GM10248 (cell line): ENCODE results near the gene FNBP1L.

ENCODE experiments used
- CTCF ChIA-PET: fragments of 300-600 bp; sonication (Branson Sonifier 250); formaldehyde crosslinking; extraction: SDS; loops from one replicate; lab custom pipeline; 2021; ENCODE audit warnings: antibody characterized with exemption; lab: Yijun Ruan, JAX
- POLR2A ChIA-PET: fragments of 350-650 bp; sonication (Branson Sonifier 250); formaldehyde crosslinking; extraction: SDS; loops from one replicate; lab custom pipeline; 2020; ENCODE audit warnings: antibody characterized with exemption; lab: Yijun Ruan, JAX
- DNase-seq: peaks from one replicate; pipeline ENCODE4 v3.0.0; 2012; ENCODE audit errors: extremely low spot score
- TF ChIP-seq, protein P1 (sequence below): IDR thresholded peaks from 2 replicates; pipeline ENCODE4 v1.5.1; 2012; ENCODE audit warnings: mild to moderate bottlenecking, low read depth; ENCODE audit errors: extremely low read depth, missing control alignments, control extremely low read depth

The FNBP1L gene

DNA sequence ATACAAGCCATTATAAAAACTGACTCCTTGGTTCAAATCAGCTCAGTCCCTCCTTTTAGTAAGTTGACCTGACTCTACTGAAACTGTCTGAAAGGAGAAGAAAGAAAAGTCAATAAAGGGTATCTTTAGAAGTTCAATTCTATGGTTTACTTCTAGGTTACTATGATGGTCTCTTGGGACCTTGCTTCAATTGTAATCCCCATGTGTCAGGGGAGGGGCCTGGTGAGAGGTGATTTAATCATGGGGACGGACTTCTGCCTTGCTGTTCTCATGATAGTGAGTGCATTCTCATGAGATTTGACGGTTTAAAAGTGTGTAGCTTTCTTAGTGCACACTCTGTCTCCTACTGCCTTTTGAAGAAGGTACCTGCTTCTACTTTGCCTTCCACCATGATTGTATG lies 31.7 kb upstream of the FNBP1L start:
- CTCF ChIA-PET: interaction anchor here (0.7 kb wide), 1 partner anchor 15 kb away, joined by 3 read pairs; no protein-coding TSS in a partner anchor
- DNase-seq: no peak
- POLR2A ChIA-PET: no interaction called here
- TF ChIP-seq, protein P1, sequence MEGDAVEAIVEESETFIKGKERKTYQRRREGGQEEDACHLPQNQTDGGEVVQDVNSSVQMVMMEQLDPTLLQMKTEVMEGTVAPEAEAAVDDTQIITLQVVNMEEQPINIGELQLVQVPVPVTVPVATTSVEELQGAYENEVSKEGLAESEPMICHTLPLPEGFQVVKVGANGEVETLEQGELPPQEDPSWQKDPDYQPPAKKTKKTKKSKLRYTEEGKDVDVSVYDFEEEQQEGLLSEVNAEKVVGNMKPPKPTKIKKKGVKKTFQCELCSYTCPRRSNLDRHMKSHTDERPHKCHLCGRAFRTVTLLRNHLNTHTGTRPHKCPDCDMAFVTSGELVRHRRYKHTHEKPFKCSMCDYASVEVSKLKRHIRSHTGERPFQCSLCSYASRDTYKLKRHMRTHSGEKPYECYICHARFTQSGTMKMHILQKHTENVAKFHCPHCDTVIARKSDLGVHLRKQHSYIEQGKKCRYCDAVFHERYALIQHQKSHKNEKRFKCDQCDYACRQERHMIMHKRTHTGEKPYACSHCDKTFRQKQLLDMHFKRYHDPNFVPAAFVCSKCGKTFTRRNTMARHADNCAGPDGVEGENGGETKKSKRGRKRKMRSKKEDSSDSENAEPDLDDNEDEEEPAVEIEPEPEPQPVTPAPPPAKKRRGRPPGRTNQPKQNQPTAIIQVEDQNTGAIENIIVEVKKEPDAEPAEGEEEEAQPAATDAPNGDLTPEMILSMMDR: no peak

DNA sequence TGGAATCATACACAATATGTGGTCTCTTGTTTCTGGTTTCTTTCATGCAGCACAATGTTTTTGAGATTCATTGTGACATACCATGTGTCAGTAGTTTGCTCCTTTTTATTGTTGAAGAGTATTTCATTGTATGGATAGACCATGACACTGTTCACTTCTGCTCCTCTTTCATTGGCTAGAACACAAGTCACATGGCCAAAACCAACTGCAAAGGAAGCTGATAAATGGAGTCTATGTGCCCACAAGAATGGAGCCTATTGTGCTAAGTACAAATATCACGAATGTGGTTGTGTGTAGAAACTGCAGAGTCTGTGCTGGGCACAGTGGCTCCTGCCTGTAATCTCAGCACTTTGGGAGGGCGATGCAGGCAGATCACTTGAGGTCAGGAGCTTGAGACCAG lies 28.6 kb upstream of the FNBP1L start:
- CTCF ChIA-PET: no interaction called here
- TF ChIP-seq, protein P1: no peak
- POLR2A ChIA-PET: no interaction called here
- no peak for DNase-seq

DNA sequence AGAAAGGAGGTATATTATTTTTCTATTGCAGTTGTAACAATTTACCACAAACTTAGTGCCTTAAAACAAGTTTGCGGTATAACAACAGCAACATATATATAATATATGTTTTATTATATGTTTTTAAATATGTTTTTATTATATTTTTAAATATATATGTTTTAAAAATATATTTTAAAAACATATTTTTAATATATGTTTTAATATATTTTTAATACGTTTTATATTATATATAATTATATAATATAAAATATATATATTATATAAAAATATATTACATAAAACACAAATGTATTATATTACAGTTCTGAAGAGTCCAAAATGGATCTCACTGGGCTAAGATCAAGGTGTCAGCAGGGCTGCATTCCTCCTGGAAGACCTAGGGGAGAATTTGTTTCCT lies 27.5 kb upstream of the FNBP1L start:
- ChIA-PET CTCF (no interaction called here), POLR2A (no interaction called here)
- TF ChIP-seq, protein P1: no peak
- no peak for DNase-seq

DNA sequence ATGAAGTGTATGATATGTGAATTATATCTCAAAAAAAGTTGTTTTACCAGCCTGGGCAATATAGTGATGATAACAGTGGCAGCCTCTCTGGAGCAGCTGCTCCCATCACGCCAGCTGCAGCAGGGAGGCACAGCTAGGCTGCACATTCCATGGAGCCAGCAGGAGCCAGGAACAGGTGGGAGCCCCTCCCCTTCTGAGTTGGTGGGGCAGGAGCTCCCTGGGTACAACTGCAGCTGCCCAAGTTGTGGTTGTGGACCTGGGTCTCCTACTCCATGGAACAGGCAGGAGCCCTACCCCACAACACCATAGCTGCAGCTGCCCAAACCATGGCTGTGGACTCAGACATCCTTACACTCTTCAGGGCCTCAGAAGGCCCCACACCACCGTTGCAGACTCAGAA lies 21.7 kb upstream of the FNBP1L start:
- TF ChIP-seq, protein P1: no peak
- ChIA-PET CTCF (no interaction called here), POLR2A (no interaction called here)
- no peak for DNase-seq

DNA sequence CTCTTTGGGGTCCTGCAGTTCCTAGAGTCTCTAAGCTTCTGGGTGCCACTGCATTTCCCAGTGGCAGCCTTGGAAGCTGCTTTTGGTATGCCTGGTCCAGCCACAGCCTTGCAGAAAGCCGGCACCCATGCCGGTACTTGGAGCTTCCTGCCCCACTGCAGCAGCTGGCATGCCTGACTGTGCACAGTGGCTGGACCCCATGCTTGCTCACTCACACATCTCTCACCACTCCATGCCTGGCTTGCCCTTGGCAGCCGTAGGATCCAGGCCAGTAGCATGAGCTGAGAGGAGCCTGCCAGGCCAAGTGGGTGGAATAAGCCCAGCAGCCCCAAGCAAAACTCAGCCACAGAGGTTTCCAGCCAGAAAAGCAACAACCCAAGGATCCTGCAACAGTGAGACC lies 20.3 kb upstream of the FNBP1L start:
- TF ChIP-seq, protein P1: no peak
- ChIA-PET POLR2A (no interaction called here), CTCF (interaction anchor here (0.8 to 1.5 kb wide), 6 partner anchors 10 to 387 kb away, joined by 3 to 5 read pairs (median 4); no protein-coding TSS in a partner anchor)

DNA sequence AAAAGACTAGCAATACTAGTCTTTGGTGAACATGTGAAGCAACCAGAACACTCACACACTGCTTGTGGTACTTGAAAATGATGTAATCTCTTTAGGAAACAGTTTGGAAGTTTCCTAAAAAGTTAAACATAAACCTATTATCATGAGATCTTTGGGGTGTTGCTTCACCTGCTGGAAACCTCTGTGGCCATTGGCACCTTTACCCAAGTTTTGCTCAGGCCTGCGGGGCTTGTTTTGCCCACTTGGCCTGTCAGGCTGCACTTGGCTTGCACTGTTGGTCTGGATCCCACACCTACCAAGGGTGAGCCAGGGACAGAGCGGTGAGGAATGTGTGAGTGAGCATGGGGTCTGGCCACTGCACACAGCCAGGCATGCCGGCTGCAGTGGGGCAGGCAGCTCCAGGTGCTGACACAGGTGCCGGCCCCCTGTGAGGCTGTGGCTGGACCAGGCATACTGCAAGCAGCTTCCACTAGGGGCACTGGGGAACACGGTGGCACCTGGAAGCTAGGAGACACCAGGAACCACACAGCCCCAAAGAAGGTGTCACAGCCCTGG lies 14.4 kb upstream of the FNBP1L start:
- no peak for DNase-seq
- POLR2A ChIA-PET: no interaction called here
- TF ChIP-seq, protein P1: no peak
- CTCF ChIA-PET: interaction anchor here (1.1 to 2.8 kb wide), 7 partner anchors 19 to 381 kb away, joined by 3 to 7 read pairs (median 3); no protein-coding TSS in a partner anchor

More for the DNA sequence above, 20.3 kb upstream of the FNBP1L start:
- no peak for DNase-seq

DNA sequence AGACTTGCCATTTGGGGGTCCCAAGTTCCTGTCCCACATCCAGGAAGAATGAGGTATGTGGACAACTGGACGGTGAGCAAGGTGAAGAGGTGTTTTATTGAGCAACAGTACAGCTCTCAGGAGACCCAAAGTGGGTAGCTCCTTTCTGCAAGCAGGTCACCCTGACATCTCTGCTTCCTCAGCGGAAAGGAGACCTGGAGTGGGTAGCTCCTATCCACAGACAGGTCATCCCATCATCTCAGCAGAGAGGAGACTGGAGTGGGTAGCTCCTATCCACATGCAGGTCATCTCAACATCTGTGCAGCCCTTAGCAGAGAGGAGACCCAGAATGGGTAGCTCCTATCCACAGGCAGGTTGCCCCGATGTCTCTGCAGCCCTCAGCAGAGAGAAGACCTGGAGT lies 13.8 kb upstream of the FNBP1L start:
- ChIA-PET POLR2A (no interaction called here), CTCF (interaction anchor here (1.0 to 2.8 kb wide), 11 partner anchors 9 to 416 kb away, joined by 3 to 7 read pairs (median 3); no protein-coding TSS in a partner anchor)
- DNase-seq: no peak
- TF ChIP-seq, protein P1: no peak
